ENCODE data around the gene CYP4B1. TPM values are rescaled to one million over a fixed set of nuclear protein-coding genes. Genes with fewer than 3 reads are reported as not detected.

Gene CYP4B1
- total RNA-seq, 1 experiment from 2014 or later, result not detected

- no peak for DNase-seq
- H3K56ac ChIP-seq (ENCODE audit: insufficient read length, low read depth, low read length), result no peak overlapping the region
- no peak overlapping the region for H3K4ac ChIP-seq (ENCODE audit: low read depth, low read length)
- Mint-ChIP-seq H3K27me3 (ENCODE audit: low read depth) (peaks cover 1% of the 10 kb centered on the region), H3K27ac (0 out of 7 replicates have a peak overlapping the region, but pooled peaks of 1 of the 3 experiments have one; percentile 28), H3K9me3 (no peaks in the 10 kb centered on the region; a peak in 1 of 5 replicates), H3K4me1 (peaks cover 12% of the 10 kb centered on the region in 2 experiments), H3K4me3 (no peak overlapping the region), H3K36me3 (ENCODE audit: insufficient read depth in 1 of 3, low read depth in 3 of 3) (peaks cover 0 to 4% (median 1%) of the 10 kb centered on the region in 3 experiments; a peak in 2 of 7 replicates)
- H2BK120ac ChIP-seq (ENCODE audit: low read depth, low read length, poor library complexity, severe bottlenecking), result no peak overlapping the region
- no peaks in the 10 kb centered on the region for H3K23me2 ChIP-seq (ENCODE audit: insufficient read length, low read depth, low read length, poor library complexity, severe bottlenecking)
- TF ChIP-seq CTCF (conservative IDR thresholded peaks at IDR 0.05), result no peak
- no peak overlapping the region for H2AK5ac ChIP-seq (ENCODE audit: insufficient read length, low read length)
- no peak overlapping the region for H2BK12ac ChIP-seq (ENCODE audit: insufficient read length, low read depth, low read length)
- H4K8ac ChIP-seq (replicated peaks; ENCODE audit: insufficient read length, low read depth, low read length), result no peak overlapping the region
- no peak overlapping the region for H3K14ac ChIP-seq (ENCODE audit: insufficient read depth, low read length)
- H3K27me3 ChIP-seq (ENCODE audit: insufficient read depth, low read length), result no peaks in the 10 kb centered on the region
- no peaks in the 10 kb centered on the region; the same call in 1 of the 2 replicates for H3K4me1 ChIP-seq (ENCODE audit: insufficient read depth, low read length)
- H3K9ac ChIP-seq (ENCODE audit: extremely low read depth, insufficient read length, low read length), result no peak overlapping the region
- no peak overlapping the region for H3K18ac ChIP-seq (ENCODE audit: insufficient read length, low read depth, low read length)
- H2AFZ ChIP-seq (ENCODE audit: low read length), result no peak overlapping the region
- no peaks in the 10 kb centered on the region for H3K79me2 ChIP-seq (ENCODE audit: insufficient read depth, low read length)
- no CpG with 5 or more reads among the region's 4 CpGs for WGBS (ENCODE audit: extremely low coverage, insufficient read length, low lambda C conversion rate)
- no peak overlapping the region for H4K5ac ChIP-seq (ENCODE audit: insufficient read length, low read depth, low read length)
- H3K9me3 ChIP-seq (ENCODE audit: control insufficient read depth, low read depth, low read length), result no peaks in the 10 kb centered on the region
- H3K23ac ChIP-seq (ENCODE audit: insufficient read length, low read depth, low read length), result no peak overlapping the region
- H3K27ac ChIP-seq (ENCODE audit: insufficient read length, low read depth, low read length), result no peak overlapping the region
- no peaks in the 10 kb centered on the region for H3K79me1 ChIP-seq (ENCODE audit: insufficient read depth, low read depth, low read length, poor library complexity, severe bottlenecking)
- no peak overlapping the region for H2BK5ac ChIP-seq (ENCODE audit: insufficient read length, low read length)
- H4K20me1 ChIP-seq (ENCODE audit: control insufficient read depth, insufficient read depth, insufficient read length), result no peaks in the 10 kb centered on the region
- H3K4me2 ChIP-seq (ENCODE audit: insufficient read depth, insufficient read length, low read length), result no peak overlapping the region
- no peak overlapping the region for H3T11ph ChIP-seq (ENCODE audit: low read length)
- no peak overlapping the region for H2BK20ac ChIP-seq (ENCODE audit: low read depth, low read length, poor library complexity, severe bottlenecking)
- no peak overlapping the region for H4K91ac ChIP-seq (ENCODE audit: insufficient read length, low read depth, low read length)
- H2BK15ac ChIP-seq (ENCODE audit: low read depth, low read length), result no peak overlapping the region
Measured at GRCh38 chr1:46820076-46820475, 21.2 kb downstream of the CYP4B1 start.
